DOHH2 (cell line): Measurements from ENCODE around the gene NEGR1.

ENCODE experiments used
- H3F3A ChIP-seq: fragments of 200-600 bp; sonication (generic), shearing (Covaris generic); 2 replicates; pipeline ENCODE4 v1.6.0; 2016; ENCODE audit warnings: antibody characterized with exemption, mild to moderate bottlenecking; ENCODE audit not compliant: control insufficient read depth, insufficient read depth
- H3K27ac ChIP-seq: fragments of 200-600 bp; sonication (generic); 2 replicates; pipeline ENCODE4 v1.5.1; 2014; ENCODE audit warnings: low read depth, mild to moderate bottlenecking, low read length, moderate library complexity
- H3K27me3 ChIP-seq: fragments of 200-600 bp; sonication (generic); 2 replicates; pipeline ENCODE4 v1.6.1; 2014; ENCODE audit warnings: mild to moderate bottlenecking, low read length, mixed read lengths; ENCODE audit not compliant: control insufficient read depth
- H3K36me3 ChIP-seq: fragments of 200-600 bp; sonication (generic); 2 replicates; pipeline ENCODE4 v1.6.1; 2014; ENCODE audit warnings: mild to moderate bottlenecking, low read length, moderate library complexity, mixed read lengths; ENCODE audit not compliant: control insufficient read depth
- H3K4me1 ChIP-seq: fragments of 200-600 bp; sonication (generic); 2 replicates; pipeline ENCODE4 v1.6.1; 2014; ENCODE audit warnings: mild to moderate bottlenecking, low read length, mixed read lengths; ENCODE audit not compliant: control insufficient read depth
- H3K4me2 ChIP-seq: fragments of 200-600 bp; sonication (generic); 2 replicates; pipeline ENCODE4 v1.6.0; 2014; ENCODE audit warnings: mild to moderate bottlenecking, low read length, moderate library complexity
- H3K4me3 ChIP-seq: fragments of 200-600 bp; sonication (generic); 2 replicates; pipeline ENCODE4 v1.5.1; 2014; ENCODE audit warnings: mild to moderate bottlenecking, low read length, mixed read lengths
- H3K79me2 ChIP-seq: fragments of 200-600 bp; sonication (generic); 2 replicates; pipeline ENCODE4 v1.6.1; 2014; ENCODE audit warnings: mild to moderate bottlenecking, low read length, mixed read lengths; ENCODE audit not compliant: control insufficient read depth
- H3K9me2 ChIP-seq: fragments of 200-600 bp; sonication (generic); replicated peaks from 2 replicates; pipeline ENCODE4 v1.6.1; 2014; ENCODE audit warnings: mild to moderate bottlenecking, low read length, mixed read lengths; ENCODE audit not compliant: control insufficient read depth
- H3K9me3 ChIP-seq: fragments of 200-600 bp; sonication (generic); 2 replicates; pipeline ENCODE4 v1.6.1; 2014; ENCODE audit warnings: antibody characterized with exemption, low read length, mixed read lengths; ENCODE audit not compliant: control insufficient read depth, insufficient read depth
- H4K20me1 ChIP-seq: fragments of 200-600 bp; sonication (generic); 2 replicates; pipeline ENCODE4 v1.6.0; 2014; ENCODE audit warnings: low read depth, mild to moderate bottlenecking, antibody characterized with exemption, low read length, moderate library complexity; ENCODE audit not compliant: control insufficient read depth, insufficient read depth
- EZH2phosphoT487 ChIP-seq: fragments of 200-600 bp; sonication (generic); IDR thresholded peaks from 2 replicates; pipeline ENCODE4 v1.6.1; 2017; ENCODE audit warnings: borderline replicate concordance, mild to moderate bottlenecking, antibody characterized with exemption, low read length, moderate library complexity, mixed read lengths
- TF ChIP-seq, protein P1 (sequence below): fragments of 200-600 bp; sonication (generic); IDR thresholded peaks from one replicate; pipeline ENCODE4 v1.5.1; 2014; ENCODE audit warnings: antibody characterized with exemption, mild to moderate bottlenecking, low read depth, low read length; ENCODE audit not compliant: poor library complexity, severe bottlenecking

Gene NEGR1

DNA sequence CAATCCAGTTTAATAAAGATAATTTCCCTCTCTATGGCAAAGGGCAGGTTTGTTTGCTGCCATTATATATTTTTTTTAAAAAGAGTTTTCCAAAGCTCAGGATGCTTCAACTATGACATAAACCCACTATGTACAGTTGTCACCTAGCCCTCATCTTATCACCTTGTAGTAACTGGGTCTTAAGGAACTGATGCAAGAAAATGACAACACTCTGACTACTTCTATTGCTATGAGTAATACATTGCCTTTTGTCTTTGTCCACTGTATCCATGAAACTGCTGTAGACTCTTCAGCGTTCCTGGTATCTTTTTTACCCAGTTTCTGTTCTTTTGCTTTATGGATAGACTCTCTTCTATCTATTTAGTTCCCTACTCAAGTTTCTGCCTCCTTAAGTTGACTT is 586.5 kb downstream of the NEGR1 start:
- Histone ChIP-seq H3K4me2 (no peak overlapping the region), H3F3A (no peaks in the 10 kb centered on the region), H3K27ac (no peak overlapping the region), H4K20me1 (no peaks in the 10 kb centered on the region), H3K36me3 (no peaks in the 10 kb centered on the region), H3K4me1 (no peaks in the 10 kb centered on the region), H3K79me2 (no peaks in the 10 kb centered on the region), H3K4me3 (no peak overlapping the region), H3K27me3 (no peaks in the 10 kb centered on the region), H3K9me3 (no peaks in the 10 kb centered on the region), H3K9me2 (no peaks in the 10 kb centered on the region)
- TF ChIP-seq EZH2phosphoT487: no peak
- TF ChIP-seq, protein P1, sequence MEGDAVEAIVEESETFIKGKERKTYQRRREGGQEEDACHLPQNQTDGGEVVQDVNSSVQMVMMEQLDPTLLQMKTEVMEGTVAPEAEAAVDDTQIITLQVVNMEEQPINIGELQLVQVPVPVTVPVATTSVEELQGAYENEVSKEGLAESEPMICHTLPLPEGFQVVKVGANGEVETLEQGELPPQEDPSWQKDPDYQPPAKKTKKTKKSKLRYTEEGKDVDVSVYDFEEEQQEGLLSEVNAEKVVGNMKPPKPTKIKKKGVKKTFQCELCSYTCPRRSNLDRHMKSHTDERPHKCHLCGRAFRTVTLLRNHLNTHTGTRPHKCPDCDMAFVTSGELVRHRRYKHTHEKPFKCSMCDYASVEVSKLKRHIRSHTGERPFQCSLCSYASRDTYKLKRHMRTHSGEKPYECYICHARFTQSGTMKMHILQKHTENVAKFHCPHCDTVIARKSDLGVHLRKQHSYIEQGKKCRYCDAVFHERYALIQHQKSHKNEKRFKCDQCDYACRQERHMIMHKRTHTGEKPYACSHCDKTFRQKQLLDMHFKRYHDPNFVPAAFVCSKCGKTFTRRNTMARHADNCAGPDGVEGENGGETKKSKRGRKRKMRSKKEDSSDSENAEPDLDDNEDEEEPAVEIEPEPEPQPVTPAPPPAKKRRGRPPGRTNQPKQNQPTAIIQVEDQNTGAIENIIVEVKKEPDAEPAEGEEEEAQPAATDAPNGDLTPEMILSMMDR: no peak

DNA sequence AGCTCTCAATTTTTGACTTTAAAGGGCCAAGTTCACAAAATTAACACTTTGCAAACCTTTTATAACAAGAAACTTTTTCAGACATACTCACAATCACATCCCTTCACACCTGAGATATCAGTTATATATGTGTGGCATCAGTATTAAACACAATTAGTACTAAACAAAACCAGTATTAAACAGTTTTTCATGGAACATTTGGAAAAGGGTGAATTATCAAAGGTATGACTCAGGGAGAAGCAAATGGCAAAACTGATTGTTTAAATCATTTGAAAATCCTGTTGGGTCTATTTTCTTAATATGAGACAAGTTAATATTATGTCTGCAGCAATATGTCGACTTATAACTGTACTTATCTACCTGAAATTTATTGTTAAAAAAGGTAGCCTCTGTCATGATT is 587.3 kb downstream of the NEGR1 start:
- Histone ChIP-seq H3F3A (no peaks in the 10 kb centered on the region), H3K9me2 (no peaks in the 10 kb centered on the region), H3K4me3 (no peak overlapping the region), H3K9me3 (no peaks in the 10 kb centered on the region), H3K4me2 (no peak overlapping the region), H4K20me1 (no peaks in the 10 kb centered on the region), H3K36me3 (no peaks in the 10 kb centered on the region), H3K4me1 (no peaks in the 10 kb centered on the region), H3K27ac (no peak overlapping the region), H3K27me3 (no peaks in the 10 kb centered on the region), H3K79me2 (no peaks in the 10 kb centered on the region)
- TF ChIP-seq EZH2phosphoT487: no peak
- TF ChIP-seq, protein P1: no peak

DNA sequence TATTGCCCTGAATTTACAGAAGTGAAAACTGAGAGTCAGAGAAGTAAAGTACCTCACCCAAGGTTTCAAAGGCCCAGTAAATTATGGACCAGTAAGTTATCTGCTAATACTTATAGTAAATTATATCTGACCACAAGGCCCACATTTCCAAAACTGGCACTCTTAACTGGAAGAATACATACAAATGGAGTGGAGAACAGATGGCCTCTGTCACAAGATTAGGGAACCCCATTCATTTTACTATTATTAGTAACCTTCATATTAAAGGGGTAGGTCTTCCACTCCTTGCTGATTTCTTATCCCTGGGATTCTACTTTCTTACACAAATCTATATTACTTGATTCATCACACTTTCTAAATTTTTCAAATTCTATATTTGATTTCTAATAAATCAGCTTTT is 588.8 kb downstream of the NEGR1 start:
- H3K4me1 ChIP-seq: no peaks in the 10 kb centered on the region
- H3K36me3 ChIP-seq: no peaks in the 10 kb centered on the region
- H3K9me2 ChIP-seq: no peaks in the 10 kb centered on the region
- no peaks in the 10 kb centered on the region for H3K79me2 ChIP-seq
- H3F3A ChIP-seq: no peaks in the 10 kb centered on the region
- H3K9me3 ChIP-seq: no peaks in the 10 kb centered on the region
- no peak overlapping the region for H3K27ac ChIP-seq
- H3K27me3 ChIP-seq: no peaks in the 10 kb centered on the region
- H3K4me2 ChIP-seq: no peak overlapping the region
- no peak overlapping the region for H3K4me3 ChIP-seq
- H4K20me1 ChIP-seq: no peaks in the 10 kb centered on the region
- TF ChIP-seq, protein P1: no peak
- no peak for TF ChIP-seq EZH2phosphoT487

DNA sequence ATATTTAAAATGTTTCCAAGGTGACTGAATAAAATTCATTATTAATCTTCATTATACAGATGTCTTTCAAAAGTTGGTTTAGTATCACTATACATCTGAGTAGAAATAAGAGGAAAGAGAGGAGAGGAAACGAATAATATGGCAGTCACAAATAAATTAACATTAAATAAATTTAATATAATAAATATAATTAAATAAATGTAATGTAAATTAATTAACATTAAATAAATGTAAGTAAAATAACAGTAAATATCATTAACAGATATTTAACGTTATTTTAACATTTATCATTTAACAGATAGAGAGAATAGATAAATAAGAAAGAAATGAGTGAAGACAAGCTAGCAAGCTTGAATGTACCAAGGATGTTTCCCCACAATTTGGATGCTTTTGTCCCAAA is 592.7 kb downstream of the NEGR1 start:
- TF ChIP-seq EZH2phosphoT487: no peak
- TF ChIP-seq, protein P1: no peak
- Histone ChIP-seq H4K20me1 (no peaks in the 10 kb centered on the region), H3K79me2 (no peaks in the 10 kb centered on the region)

More for the DNA sequence above, 592.7 kb downstream of the NEGR1 start:
- no peaks in the 10 kb centered on the region for H3K4me1 ChIP-seq
- H3K27ac ChIP-seq: no peak overlapping the region
- H3K27me3 ChIP-seq: no peaks in the 10 kb centered on the region
- no peaks in the 10 kb centered on the region for H3K9me2 ChIP-seq
- no peak overlapping the region for H3K4me2 ChIP-seq
- H3K9me3 ChIP-seq: no peaks in the 10 kb centered on the region
- no peaks in the 10 kb centered on the region for H3K36me3 ChIP-seq
- no peaks in the 10 kb centered on the region for H3F3A ChIP-seq
- no peak overlapping the region for H3K4me3 ChIP-seq
